ENCODE data around the gene USP9Y.
"Not testable (repeated sequence)": the region's sequence is repeated elsewhere in the genome, so short reads cannot be mapped to it uniquely, and the experiment has no call there.

USP9Y gene, protein sequence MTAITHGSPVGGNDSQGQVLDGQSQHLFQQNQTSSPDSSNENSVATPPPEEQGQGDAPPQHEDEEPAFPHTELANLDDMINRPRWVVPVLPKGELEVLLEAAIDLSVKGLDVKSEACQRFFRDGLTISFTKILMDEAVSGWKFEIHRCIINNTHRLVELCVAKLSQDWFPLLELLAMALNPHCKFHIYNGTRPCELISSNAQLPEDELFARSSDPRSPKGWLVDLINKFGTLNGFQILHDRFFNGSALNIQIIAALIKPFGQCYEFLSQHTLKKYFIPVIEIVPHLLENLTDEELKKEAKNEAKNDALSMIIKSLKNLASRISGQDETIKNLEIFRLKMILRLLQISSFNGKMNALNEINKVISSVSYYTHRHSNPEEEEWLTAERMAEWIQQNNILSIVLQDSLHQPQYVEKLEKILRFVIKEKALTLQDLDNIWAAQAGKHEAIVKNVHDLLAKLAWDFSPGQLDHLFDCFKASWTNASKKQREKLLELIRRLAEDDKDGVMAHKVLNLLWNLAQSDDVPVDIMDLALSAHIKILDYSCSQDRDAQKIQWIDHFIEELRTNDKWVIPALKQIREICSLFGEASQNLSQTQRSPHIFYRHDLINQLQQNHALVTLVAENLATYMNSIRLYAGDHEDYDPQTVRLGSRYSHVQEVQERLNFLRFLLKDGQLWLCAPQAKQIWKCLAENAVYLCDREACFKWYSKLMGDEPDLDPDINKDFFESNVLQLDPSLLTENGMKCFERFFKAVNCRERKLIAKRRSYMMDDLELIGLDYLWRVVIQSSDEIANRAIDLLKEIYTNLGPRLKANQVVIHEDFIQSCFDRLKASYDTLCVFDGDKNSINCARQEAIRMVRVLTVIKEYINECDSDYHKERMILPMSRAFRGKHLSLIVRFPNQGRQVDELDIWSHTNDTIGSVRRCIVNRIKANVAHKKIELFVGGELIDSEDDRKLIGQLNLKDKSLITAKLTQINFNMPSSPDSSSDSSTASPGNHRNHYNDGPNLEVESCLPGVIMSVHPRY (N-terminal part only)

DNA sequence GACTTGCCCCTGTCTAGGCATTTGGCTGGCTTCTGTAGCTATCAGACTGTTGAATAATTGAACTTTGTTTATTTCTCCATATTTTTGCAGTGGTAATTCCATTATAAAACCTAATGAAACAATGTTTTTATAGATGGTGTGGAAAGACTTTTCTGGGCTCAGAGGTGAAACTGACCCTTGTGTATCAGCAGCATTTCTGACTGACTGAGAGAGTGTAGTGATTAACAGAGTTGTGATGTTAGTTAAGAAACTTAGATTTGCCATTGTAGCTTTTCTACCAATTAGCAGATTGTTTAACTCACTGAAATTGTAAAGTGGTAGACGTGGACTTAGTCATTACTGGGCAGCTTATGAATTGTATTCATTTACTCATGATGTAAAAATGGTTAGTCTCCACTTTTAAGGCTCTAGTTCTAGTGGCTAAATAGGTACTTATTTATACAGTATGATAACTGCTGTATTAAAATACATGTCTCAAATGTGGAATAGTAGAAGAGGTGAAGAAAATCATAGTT, at the start of gene USP9Y:
Gene USP9Y, plus strand, starts transcription at position 51 of the 515 bp plus-strand sequence. CDS start 8,217 bp downstream, outside the sequence.
- DNase-seq, result no peak

- peak; percentile 92 for DNase-seq
These were observed 49.4 kb upstream of the USP9Y start for GRCh38 chrY:12651621-12652036.

DNA sequence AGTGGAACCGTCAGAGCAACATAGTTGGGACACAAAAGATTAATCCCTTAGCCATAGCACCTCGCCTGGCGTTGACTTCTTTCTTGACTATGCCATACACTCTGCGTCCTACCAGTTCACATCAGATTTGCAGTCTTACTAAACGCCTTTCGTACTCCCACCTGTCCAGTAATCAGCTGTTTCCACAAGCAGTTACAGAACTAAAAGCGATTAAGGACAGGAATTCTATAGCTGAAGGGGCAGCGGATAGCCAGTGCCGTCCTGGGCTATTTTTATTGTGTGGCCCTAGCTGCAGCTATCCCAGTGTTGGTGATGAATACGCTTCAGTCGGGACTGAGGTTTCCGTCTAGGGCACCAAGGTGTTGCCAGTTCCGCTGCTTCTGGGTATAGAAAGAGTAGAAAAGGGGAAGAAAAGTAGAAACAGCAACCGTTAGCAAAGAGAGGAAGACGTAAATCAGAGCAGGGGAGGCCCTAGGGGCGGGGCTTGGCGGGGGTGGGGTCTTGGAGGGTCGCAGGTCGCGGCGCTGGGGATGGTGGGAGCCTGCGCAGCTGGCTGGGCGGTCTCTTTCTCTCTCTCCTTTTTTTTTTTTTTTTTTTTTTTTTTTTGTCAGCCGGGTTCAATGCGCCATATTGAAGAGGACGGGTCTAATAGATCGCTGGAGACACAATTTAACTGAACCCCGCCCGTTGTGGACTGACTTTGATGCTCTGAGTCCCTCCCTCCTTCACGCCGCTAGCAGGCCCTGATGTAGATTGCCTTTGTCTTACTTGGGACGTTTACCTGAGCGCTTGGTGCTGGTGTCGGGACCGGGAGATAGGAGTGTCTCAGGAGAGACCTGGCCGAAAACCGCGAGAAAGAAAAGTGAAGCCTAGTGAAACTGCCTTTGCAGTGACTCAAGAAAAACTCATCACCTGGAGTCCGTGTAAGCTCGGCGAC, 39.0 kb upstream of the USP9Y start:
- peak; percentile 80 for DNase-seq

GRCh38 chrY:12662745-12663591, 38.1 kb upstream of the USP9Y start:
- DNase-seq, result peak; percentile 15

- not testable (repeated sequence) for DNase-seq
These were observed 37.2 kb upstream of the USP9Y start for GRCh38 chrY:12663845-12664244.

DNA sequence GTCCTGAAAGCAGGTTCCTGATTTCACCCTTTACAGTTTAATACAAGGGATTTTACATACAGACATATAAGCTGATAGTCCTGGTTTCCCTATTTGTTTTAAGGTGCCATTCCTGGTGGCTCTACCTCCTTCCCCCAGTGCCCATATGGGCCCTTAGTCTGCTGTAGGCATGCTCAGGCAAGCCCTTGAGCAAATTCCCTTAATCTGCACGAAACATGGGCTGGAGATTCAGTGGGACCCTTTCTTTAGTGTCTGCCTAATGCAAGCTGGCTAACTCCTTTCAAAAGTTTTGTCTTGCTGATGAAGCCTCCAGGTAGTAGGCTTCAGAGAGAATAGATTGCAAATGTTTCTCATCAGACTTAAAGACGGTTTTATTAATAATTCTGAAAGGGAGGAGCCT, 22.9 kb upstream of the USP9Y start:
- DNase-seq, result no peak

DNA sequence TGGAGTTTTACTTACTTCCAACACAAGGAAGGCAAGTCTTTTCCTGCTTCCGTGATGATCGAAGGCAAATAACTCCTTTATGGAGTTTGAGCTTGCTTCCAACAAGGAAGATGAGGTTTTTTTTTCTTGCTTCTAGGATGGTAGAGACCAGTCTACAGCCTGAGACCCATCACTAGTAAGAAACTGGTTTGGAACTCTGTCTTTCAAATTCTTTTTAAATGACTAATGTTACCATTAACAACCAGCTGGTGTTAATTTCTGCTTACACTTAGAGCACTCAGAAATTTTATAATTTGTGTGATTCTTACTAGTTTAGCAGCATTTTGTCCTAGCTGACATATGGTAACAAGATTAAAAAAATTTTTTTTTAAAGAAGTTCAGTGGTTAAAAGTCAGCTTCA, 19.5 kb upstream of the USP9Y start:
- DNase-seq, result peak; percentile 66

DNA sequence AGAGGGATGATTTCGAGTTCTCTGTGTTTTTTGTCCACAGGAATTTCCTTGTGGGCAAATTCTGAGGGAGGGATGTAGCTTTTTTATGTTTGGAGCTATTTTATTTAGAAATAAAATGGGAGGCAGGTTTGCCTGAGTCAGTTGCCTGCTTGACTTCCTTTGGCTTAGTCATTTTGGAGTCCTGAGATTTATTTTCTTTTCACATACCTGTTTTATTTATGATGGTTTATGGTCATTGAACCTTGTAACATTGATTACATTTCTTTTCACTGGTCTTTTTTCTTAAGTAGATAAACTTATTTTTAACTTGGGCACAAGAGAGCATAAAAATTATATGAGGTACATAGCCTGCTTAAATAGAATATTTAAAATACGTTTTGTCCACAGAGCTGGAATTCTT, 12.7 kb upstream of the USP9Y start:
- DNase-seq, result no peak

DNA sequence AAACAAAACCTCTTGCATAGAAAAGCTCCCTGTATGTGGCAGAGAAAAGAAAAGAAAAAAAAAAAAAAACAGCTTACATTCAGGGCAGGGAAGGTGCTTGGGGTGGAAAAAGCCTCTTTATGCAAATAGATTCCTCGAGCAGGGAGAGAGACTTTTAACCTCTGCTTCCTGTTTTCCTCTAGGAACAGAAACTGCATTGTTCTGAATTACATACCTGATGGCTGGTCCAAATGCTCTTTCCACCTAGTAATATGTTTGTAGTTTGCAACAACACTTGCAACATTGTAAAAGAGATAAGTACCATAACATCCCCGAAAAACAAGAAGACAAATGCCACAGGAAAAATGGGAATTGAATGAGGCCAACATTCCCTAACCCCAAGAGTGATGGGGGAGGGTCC, 944 bp upstream of the USP9Y start:
- DNase-seq, result no peak

DNA sequence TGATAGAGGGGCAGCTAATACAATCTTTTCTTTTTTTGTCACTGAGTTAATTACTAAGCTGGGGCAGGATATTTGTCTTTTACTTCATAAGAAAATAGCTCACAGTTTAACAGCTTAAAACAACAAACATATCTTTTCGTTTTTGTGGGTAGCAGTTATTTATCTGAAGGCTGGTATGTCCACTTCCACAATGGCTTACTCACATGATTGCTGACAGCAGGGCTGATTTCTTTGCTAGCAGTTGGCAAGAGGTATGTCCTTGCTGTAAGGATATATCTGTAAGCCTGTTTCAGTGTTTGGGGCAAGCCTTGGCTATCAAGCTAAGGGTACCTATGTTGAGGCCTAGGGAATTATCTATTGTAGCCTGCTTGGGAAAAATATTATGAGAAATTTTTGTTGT, 1.1 kb downstream of the USP9Y start:
- DNase-seq, result no peak

DNA sequence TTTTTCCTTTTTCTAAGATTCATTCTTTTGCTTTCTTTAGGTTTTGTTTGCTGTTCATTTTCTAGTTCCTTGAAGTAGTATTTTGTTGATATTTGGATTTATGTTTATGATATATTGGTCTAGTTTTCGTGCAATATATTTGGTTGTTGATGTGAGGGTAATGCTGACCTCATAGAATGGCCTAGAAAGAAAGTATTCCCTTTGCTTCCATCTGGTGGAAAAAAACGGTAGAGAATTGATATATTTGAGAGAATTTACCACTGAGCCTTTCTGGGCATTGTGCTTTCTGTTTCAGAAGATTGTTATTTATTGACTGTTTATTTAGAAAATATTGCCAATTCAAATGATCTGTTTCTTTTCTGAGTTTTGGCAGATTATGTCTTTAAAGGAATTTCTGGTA, 9.4 kb downstream of the USP9Y start:
- peak; percentile 10 for DNase-seq

DNA sequence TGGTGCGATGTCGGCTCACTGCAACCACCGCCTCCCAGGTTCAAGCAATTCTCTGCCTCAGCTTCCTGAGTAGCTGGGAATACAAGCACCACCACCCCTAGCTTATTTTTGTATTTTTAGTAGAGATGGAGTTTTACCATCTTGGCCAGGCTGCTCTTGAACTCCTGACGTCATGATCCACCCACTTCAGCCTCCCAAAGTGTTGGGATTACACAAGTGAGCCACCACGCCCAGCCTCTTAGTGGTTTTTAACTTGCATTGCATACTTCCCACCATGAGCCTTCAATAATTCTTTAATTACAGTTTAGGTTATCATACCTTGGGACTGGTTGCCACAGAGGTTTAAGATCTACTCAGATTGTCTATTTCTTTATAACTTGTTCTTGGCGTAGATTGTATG, 14.3 kb downstream of the USP9Y start:
- DNase-seq, result no peak

DNA sequence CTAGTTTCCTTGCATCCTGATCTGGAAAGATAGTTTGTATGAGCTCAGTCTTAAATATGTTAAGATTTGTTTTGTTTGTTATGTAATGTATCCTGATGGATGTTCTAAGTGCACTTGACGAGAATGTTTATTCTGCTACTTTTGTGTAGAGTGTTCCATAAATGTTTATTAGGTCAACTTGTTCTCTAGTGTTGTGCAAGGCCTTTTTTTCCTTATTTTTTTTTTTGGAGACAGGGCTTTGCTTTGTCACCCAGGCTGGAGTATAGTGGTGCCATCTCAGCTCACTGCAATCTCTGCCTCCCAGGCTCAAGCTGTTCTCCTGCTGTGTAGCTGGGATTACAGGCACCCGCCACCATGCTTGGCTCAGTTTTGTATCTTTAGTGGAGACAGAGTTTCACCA, 28.7 kb downstream of the USP9Y start:
- no peak for DNase-seq

DNA sequence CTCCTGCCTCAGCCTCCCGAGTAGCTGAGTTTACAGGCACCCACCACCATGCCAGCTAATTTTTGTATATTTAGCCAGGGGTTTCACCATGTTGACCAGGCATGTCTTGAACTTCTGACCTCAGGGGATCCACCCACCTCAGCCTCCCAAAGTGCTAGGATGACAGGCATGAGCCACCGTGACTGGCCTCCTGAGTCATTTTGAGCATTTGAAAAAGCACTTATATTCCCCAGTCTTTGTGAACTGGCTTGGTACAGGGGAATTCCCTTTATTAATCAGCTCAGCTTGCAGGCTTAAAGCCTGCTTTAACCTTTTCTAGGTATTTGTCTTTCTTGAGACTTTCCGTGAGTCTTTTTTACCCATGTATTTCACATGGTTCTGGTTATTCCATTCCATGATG, 32.6 kb downstream of the USP9Y start:
- DNase-seq, result peak; percentile 19

DNA sequence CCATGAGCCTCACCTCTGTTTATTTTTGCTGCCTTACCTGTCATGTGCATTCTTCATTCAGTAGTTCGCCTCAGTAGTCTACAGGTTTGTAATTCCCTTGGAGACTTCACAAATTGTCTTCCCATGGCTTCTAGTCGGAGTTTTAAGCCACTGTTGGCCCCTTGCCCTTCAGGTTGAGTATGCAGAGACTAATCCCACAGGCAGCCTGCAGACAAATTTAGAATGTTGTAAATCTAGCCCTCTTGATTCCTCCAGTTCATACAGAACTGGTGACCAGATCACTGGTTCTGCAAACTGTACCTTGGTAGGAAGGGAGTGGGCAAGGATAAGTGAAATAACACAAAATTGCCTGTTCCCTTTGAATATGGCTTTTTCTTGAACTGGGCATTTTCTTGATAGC, 33.0 kb downstream of the USP9Y start:
- DNase-seq, result no peak

DNA sequence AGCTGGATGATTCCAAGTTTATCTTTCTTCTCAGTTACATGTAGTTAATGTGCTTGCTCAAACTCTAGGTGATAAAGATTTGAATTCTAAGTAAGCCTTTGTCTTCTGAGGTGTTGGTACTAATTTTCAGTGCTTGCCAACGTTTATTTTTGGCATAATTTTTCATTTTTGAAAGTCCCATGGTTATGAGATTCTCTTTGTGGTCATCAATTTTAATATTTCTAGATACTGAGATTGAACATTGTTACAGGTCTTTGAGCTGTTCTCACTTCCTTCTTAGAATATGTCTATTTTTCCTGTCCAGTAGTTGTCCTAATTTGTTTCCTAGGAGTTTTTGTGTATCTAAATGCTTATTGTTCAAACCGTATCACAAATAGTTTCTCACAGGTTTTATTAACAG, 40.4 kb downstream of the USP9Y start:
- no peak for DNase-seq

- no peak for DNase-seq
These were observed 41.7 kb downstream of the USP9Y start for GRCh38 chrY:12742725-12743124.

DNA sequence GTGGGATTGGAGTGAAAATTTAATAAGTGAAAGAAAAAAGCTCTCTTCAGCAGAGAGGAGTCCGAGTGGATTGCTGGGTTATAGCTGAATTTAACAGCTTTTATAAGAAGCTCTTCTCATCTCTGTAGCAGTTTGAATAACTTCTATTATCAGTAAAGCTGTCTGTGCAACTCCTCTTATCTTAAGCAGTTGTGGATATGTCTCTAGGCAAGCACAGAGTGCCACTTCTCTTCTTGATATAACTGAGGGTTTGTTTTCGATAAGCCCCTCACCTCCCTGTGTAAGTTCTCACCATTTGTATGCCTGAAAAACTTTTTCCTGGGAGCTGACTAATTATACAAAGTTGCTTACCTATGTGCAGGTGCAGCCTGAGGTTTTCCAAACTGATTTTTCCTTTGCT, 43.1 kb downstream of the USP9Y start:
- DNase-seq, result no peak

DNA sequence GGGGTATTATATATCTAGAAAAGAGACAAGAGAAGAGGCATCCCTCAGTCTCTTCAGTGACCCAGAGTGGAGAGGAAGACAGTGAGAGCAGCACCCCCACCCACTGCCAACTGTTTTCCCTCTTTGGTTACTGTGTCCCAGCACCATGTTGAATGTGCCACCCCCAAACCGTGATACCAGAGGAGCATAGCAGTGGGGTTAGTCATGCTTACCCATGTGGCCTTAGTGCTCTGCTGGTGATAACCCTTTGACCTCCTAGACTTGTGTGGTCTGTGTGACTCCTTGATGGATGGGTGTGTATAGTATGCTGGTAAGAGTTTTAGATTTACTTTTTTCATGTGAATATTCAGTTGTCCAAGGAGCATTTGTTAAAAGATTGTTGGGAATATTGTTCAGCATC, 48.3 kb downstream of the USP9Y start:
- no peak for DNase-seq

DNA sequence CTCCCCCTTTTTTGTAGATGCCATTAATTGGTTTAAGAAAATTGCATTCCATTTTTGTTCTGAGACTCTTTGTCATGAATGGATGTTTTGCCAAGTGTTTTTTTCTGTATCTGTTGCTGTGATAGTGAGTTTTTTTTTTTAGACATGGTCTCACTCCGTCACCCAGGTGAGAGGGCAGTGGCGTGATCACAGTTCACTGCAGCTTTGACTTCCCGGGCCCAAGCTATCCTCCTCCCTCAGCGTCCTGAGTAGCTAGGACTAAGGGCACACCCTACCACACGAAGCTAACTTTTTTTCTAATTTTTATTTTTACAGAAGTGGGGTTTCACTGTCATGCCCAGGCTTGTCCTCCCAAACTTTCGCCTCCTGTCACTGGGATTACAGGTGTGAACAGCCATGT, 51.8 kb downstream of the USP9Y start:
- DNase-seq, result no peak

DNA sequence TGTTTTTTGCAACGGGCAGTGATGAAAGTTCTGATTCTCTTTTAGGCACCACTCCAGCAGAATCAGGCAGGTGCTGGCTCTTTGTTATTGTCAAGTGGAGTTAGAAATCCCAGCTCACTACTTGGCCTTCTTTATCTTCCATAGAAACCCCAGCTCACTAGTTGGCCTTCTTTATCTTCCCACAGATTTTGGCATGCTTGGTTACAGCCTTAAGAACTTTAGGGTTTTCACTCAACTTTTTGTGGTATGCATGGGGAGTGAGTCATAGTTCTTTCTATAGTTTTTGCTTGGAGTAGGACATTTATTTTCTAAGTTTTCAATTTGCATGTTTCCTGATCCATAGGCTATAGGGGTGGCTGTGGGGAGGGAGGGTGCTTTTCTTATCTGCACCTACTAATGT, 55.0 kb downstream of the USP9Y start:
- peak; percentile 56 for DNase-seq

Data from fibroblast of skin of right quadriceps (primary cell).